Fibroblast of the aortic adventitia (primary cell): ENCODE results near the gene COL1A1. TPM values are rescaled to one million over a fixed set of nuclear protein-coding genes. Genes with fewer than 3 reads are reported as not detected.
A peak's percentile ranks its signal among the peaks of the same experiment; 100 is the strongest.

ENCODE experiments used
- DNase-seq: peaks from one replicate; pipeline ENCODE4 v3.0.0-alpha.2; 2010; ENCODE audit warnings: low read depth
- H3K4me3 ChIP-seq: 2 replicates; pipeline ENCODE4 v1.5.1; 2011; ENCODE audit warnings: low read depth, mild to moderate bottlenecking, control low read depth, low read length, moderate library complexity
- total RNA-seq: library from RNA; depleted of rRNA; stranded (reverse); fragments of >200 nt; gene quantifications from 2 replicates; pipeline ENCODE4 v1.2.3, GENCODE V29; 2012; ENCODE audit warnings: low replicate concordance
- TF ChIP-seq, protein P1 (sequence below): IDR thresholded peaks from 2 replicates; pipeline ENCODE4 v1.5.1; 2011; ENCODE audit warnings: mild to moderate bottlenecking, low read length, control low read depth, inconsistent platforms; ENCODE audit not compliant: insufficient read depth

Gene COL1A1
- total RNA-seq, 1 donor, result 2,633 TPM

DNA sequence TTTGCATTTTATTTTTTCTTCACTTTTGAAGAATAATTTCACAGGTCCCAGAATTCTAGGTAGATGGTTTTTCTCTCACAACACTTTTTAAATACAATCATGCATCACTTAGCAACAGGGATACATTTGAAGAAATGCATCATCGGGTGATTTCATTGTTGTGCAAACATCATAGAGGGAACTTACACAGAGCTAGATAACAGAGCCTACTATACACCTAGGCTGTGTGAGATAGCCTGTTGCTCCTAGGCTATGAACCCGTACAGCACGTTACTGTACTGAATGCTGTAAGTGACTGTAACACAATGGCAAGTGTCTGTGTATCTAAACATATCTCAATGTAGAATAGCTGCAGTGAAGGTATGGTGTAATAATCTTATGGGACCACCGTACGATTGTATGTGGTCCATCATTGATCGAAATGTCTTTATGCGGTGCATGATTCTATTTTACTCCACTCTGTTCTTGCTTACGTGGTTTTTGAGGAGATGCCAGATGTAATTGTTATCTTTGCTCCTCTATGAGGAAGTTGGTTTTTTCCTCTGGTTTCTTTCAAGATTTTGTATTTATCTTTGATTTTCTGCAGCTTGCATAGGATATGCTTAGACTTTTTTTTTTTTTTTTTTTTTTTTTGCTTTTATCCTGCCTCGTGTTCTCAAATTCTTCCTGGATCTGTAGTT, 37.3 kb upstream of the COL1A1 start:
- H3K4me3 ChIP-seq, result no peak overlapping the region
- DNase-seq, result peak; percentile 72
- TF ChIP-seq, protein P1, sequence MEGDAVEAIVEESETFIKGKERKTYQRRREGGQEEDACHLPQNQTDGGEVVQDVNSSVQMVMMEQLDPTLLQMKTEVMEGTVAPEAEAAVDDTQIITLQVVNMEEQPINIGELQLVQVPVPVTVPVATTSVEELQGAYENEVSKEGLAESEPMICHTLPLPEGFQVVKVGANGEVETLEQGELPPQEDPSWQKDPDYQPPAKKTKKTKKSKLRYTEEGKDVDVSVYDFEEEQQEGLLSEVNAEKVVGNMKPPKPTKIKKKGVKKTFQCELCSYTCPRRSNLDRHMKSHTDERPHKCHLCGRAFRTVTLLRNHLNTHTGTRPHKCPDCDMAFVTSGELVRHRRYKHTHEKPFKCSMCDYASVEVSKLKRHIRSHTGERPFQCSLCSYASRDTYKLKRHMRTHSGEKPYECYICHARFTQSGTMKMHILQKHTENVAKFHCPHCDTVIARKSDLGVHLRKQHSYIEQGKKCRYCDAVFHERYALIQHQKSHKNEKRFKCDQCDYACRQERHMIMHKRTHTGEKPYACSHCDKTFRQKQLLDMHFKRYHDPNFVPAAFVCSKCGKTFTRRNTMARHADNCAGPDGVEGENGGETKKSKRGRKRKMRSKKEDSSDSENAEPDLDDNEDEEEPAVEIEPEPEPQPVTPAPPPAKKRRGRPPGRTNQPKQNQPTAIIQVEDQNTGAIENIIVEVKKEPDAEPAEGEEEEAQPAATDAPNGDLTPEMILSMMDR, result no peak

DNA sequence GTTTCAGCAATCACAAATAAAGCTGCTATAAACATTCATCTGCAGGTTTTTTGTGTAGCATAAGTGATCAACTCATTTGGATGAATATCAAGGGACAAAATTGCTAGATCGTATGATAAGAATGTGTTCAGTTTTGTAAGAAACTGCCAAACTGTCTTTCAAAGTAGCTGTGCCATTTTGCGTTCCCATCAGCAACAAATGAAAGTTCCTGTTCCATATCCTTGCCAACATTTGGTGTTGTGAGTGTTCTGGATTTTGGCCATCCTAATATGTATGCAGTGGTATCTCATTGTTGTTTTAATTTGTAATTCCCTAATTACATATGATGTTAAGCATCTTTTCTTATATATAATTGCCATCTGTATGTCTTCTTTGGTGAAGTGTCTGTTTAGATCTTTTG, 36.5 kb upstream of the COL1A1 start:
- H3K4me3 ChIP-seq, result no peak overlapping the region
- TF ChIP-seq, protein P1, result no peak
- no peak for DNase-seq

DNA sequence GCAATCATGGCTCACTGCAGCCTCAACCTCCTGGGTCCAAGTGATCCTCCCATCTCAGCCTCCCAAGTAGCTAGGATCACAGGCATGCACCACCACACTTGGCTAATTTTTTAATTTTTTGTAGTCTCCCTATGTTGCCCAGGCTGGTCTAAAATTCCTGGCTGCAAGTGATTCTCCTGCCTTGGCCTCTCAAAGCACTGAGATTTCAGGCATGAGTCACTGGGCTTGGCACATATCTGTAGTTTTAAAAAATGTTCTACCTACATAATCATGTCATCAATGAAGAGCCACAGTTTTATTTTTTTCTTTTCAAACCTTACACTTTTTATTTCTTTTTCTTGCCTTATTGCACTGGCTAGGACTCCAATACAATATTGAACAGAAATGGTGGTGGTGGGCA, 33.1 kb upstream of the COL1A1 start:
- no peak overlapping the region for H3K4me3 ChIP-seq
- peak; percentile 29 for DNase-seq
- TF ChIP-seq, protein P1, result no peak

DNA sequence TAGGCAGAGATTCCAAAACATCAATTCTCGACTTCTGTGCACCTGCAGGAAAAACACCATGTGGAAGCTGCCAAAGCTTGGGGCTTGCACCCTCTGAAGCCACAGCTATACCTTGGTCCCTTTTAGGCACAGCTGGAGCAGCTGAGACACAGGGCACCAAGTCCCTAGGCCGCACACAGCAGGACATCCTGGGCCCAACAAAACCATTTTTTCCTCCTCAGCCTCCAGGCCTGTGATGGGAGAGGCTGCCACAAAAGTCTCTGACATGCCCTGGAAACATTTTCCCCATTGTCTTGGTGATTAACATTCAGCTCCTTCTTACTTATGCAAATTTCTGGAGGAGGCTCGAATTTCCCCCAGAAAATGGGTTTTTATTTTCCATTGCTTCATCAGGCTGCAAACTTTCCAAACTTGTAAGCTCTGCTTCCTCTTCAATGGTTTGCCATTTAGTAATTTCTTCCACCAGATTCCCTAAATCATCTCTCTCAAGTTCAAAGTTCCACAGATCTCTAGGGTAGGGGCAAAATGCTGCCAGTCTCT, 24.3 kb upstream of the COL1A1 start:
- no peak for DNase-seq
- TF ChIP-seq, protein P1, result no peak
- H3K4me3 ChIP-seq, result no peak overlapping the region

DNA sequence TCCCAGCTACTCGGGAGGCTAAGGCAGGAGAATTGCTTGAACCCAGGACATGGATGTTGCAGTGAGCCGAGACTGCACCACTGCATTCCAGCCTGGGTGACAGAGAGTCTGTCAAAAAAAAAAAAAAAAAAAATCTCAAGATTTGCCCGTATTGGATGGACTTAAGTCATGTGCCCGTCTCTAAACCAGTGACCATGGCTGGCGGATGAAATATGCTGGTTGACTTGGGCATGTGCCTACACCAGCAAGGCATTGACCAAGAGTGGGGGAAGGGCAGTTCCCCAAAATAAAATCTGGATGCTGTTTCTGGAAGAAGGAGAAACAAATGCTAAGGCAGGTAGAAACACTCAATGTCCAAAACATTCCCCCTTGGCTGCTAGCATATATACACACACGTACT, 21.5 kb upstream of the COL1A1 start:
- no peak overlapping the region for H3K4me3 ChIP-seq
- TF ChIP-seq, protein P1, result no peak
- DNase-seq, result no peak

DNA sequence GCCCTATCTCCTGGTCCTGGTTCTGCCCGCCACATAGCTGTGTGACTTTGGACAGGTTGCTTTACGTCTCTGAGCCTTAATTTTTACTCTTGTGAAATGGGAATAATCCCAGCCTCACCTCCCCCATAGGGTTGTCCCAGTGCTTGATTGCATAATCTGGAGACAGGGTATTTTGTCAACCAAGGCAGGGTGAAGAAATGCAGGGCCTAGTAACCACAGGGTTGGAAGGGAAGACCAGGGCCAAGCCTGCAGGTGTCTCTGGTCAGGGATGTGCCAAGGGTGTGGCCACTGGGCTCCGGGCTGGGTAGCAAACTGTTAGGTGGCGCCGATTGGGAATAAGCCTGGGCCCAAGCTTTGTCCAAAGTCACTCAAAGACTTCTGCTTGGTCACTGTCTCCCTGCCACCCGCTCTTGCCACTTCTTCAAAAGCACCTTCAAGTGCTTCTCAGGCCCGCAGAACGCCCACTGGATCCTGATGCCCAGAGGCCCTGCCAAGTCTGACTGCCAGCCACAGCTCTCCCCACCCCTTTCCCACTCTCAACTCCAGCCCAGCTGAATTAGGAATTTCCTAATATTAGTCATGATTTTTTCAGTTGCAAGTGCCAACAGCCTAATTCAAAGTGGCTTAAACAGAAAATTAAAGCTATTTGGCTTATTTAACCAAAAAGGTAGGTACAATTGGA, 20.6 kb upstream of the COL1A1 start:
- TF ChIP-seq, protein P1, result no peak
- H3K4me3 ChIP-seq, result no peak overlapping the region
- DNase-seq, result peak; percentile 93
